Activated CD8-positive, alpha-beta memory T cell treated with anti-CD3 and anti-CD28 coated beads for 4 hours (primary cell): ENCODE results near the gene APMAP.
"Not testable (repeated sequence)": the region's sequence is repeated elsewhere in the genome, so short reads cannot be mapped to it uniquely, and the experiment has no call there.

Experiments
- DNase-seq, 2 donors: peaks; one replicate each; pipeline ENCODE4 v3.0.0-alpha.2; 2020; ENCODE audit warnings: low read depth in 2 of 2

The APMAP gene

GRCh38 chr20:24935140-24935539, 57.4 kb downstream of the APMAP start:
- no peak for DNase-seq

- no peak for DNase-seq
Measured at GRCh38 chr20:24934716-24935115, 57.8 kb downstream of the APMAP start.

GRCh38 chr20:24934101-24934661, 58.4 kb downstream of the APMAP start:
- DNase-seq: no peak

- DNase-seq: no peak
Measured at GRCh38 chr20:24933266-24933908, 59.2 kb downstream of the APMAP start.

GRCh38 chr20:24931893-24932292, 60.7 kb downstream of the APMAP start:
- not testable (repeated sequence) for DNase-seq

- DNase-seq: not testable (repeated sequence)
Measured at GRCh38 chr20:24930724-24931688, 61.5 kb downstream of the APMAP start.

- not testable (repeated sequence) for DNase-seq
Measured at GRCh38 chr20:24929867-24930723, 62.5 kb downstream of the APMAP start.

GRCh38 chr20:24929259-24929658, 63.3 kb downstream of the APMAP start:
- DNase-seq: not testable (repeated sequence)

- not testable (repeated sequence) for DNase-seq
Measured at GRCh38 chr20:24920706-24921105, 71.8 kb downstream of the APMAP start.

- not testable (repeated sequence) for DNase-seq
Measured at GRCh38 chr20:24919665-24920064, 72.9 kb downstream of the APMAP start.

GRCh38 chr20:24918579-24919566, 73.7 kb downstream of the APMAP start:
- no peak for DNase-seq

- no peak for DNase-seq
Measured at GRCh38 chr20:24917797-24918578, 74.6 kb downstream of the APMAP start.

- DNase-seq: no peak
Measured at GRCh38 chr20:24917056-24917455, 75.5 kb downstream of the APMAP start.

GRCh38 chr20:24916412-24916811, 76.1 kb downstream of the APMAP start:
- no peak for DNase-seq

- DNase-seq: no peak
Measured at GRCh38 chr20:24915892-24916291, 76.7 kb downstream of the APMAP start.

- no peak for DNase-seq
Measured at GRCh38 chr20:24915440-24915839, 77.1 kb downstream of the APMAP start.

GRCh38 chr20:24914388-24915241, 77.9 kb downstream of the APMAP start:
- DNase-seq: no peak

- no peak for DNase-seq
Measured at GRCh38 chr20:24913076-24913628, 79.4 kb downstream of the APMAP start.
